ENCODE results near the gene ZNF205.

Gene ZNF205

GRCh38 chr16:3086596-3087242 lies 25.7 kb upstream of the ZNF205 start:
- no peak overlapping the region for H3K4me3 ChIP-seq (ENCODE audit: control insufficient read depth, low read depth, low read length)
- no peak for DNase-seq (ENCODE audit: low read depth)
- no peak for TF ChIP-seq CTCF (IDR thresholded peaks at IDR 0.05; ENCODE audit: control insufficient read depth, insufficient read depth, low read depth, low read length, missing control alignments)

GRCh38 chr16:3087243-3088235 lies 24.8 kb upstream of the ZNF205 start:
- TF ChIP-seq CTCF (IDR thresholded peaks at IDR 0.05; ENCODE audit: control insufficient read depth, insufficient read depth, low read depth, low read length, missing control alignments), result peak; percentile 18
- H3K4me3 ChIP-seq (ENCODE audit: control insufficient read depth, low read depth, low read length), result no peak overlapping the region
- no peak for DNase-seq (ENCODE audit: low read depth)

GRCh38 chr16:3088450-3088849 lies 23.9 kb upstream of the ZNF205 start:
- no peak for DNase-seq (ENCODE audit: low read depth)
- H3K4me3 ChIP-seq (ENCODE audit: control insufficient read depth, low read depth, low read length), result no peak overlapping the region
- no peak for TF ChIP-seq CTCF (IDR thresholded peaks at IDR 0.05; ENCODE audit: control insufficient read depth, insufficient read depth, low read depth, low read length, missing control alignments)

- DNase-seq (ENCODE audit: low read depth), result no peak
- H3K4me3 ChIP-seq (ENCODE audit: control insufficient read depth, low read depth, low read length), result no peak overlapping the region
- no peak for TF ChIP-seq CTCF (IDR thresholded peaks at IDR 0.05; ENCODE audit: control insufficient read depth, insufficient read depth, low read depth, low read length, missing control alignments)
Observed at GRCh38 chr16:3088925-3089716, 23.3 kb upstream of the ZNF205 start.

GRCh38 chr16:3089717-3090592 lies 22.4 kb upstream of the ZNF205 start:
- no peak for DNase-seq (ENCODE audit: low read depth)
- no peak for TF ChIP-seq CTCF (IDR thresholded peaks at IDR 0.05; ENCODE audit: control insufficient read depth, insufficient read depth, low read depth, low read length, missing control alignments)
- H3K4me3 ChIP-seq (ENCODE audit: control insufficient read depth, low read depth, low read length), result no peak overlapping the region

Measured in AG09309 (cell line).